ENCODE measurements around the gene ST8SIA6.
"Not testable (repeated sequence)": the region's sequence is repeated elsewhere in the genome, so short reads cannot be mapped to it uniquely, and the experiment has no call there.

Gene ST8SIA6

GRCh38 chr10:17438583-17438982 lies 15.8 kb downstream of the ST8SIA6 start:
- no peak overlapping the region for H3K4me3 ChIP-seq (ENCODE audit: low read depth, low read length)
- CTCF ChIA-PET, result interaction anchor here (1.1 to 1.4 kb wide), 4 partner anchors 9 to 148 kb away, joined by 3 read pairs; no protein-coding TSS in a partner anchor
- no peak for TF ChIP-seq CTCF (IDR thresholded peaks at IDR 0.05; ENCODE audit: insufficient read depth, low read length, missing control alignments)
- POLR2A ChIA-PET, result no interaction called here
- DNase-seq (ENCODE audit: low read depth, low spot score), result no peak

- H3K4me3 ChIP-seq (ENCODE audit: low read depth, low read length), result not testable (repeated sequence)
Observed at GRCh38 chr10:17436578-17436977, 17.8 kb downstream of the ST8SIA6 start.

GRCh38 chr10:17435953-17436352 lies 18.4 kb downstream of the ST8SIA6 start:
- TF ChIP-seq CTCF (IDR thresholded peaks at IDR 0.05; ENCODE audit: insufficient read depth, low read length, missing control alignments), result no peak
- CTCF ChIA-PET, result interaction anchor here (1.3 kb wide), 1 partner anchor 26 kb away, joined by 5 read pairs; no protein-coding TSS in a partner anchor
- POLR2A ChIA-PET, result no interaction called here
- H3K4me3 ChIP-seq (ENCODE audit: low read depth, low read length), result no peak overlapping the region
- DNase-seq (ENCODE audit: low read depth, low spot score), result no peak

More at GRCh38 chr10:17436578-17436977, 17.8 kb downstream of the ST8SIA6 start:
- POLR2A ChIA-PET; DNase-seq (ENCODE audit: low read depth, low spot score); CTCF ChIA-PET: not testable (repeated sequence)

- DNase-seq (ENCODE audit: low read depth, low spot score), result no peak
- H3K4me3 ChIP-seq (ENCODE audit: low read depth, low read length), result no peak overlapping the region
- CTCF ChIA-PET, result interaction anchor here (0.7 to 1.3 kb wide), 2 partner anchors 26 to 607 kb away, joined by 4 to 5 read pairs; no protein-coding TSS in a partner anchor
- TF ChIP-seq CTCF (IDR thresholded peaks at IDR 0.05; ENCODE audit: insufficient read depth, low read length, missing control alignments), result no peak
- POLR2A ChIA-PET, result no interaction called here
Observed at GRCh38 chr10:17435187-17435586, 19.2 kb downstream of the ST8SIA6 start.

GRCh38 chr10:17432723-17433122 lies 21.7 kb downstream of the ST8SIA6 start:
- CTCF ChIA-PET, result interaction anchor here (1.0 to 4.4 kb wide), 9 partner anchors 10 to 605 kb away, joined by 3 to 23 read pairs (median 5); no protein-coding TSS in a partner anchor
- no peak for DNase-seq (ENCODE audit: low read depth, low spot score)
- POLR2A ChIA-PET, result no interaction called here
- H3K4me3 ChIP-seq (ENCODE audit: low read depth, low read length), result no peak overlapping the region
- no peak for TF ChIP-seq CTCF (IDR thresholded peaks at IDR 0.05; ENCODE audit: insufficient read depth, low read length, missing control alignments)

GRCh38 chr10:17431871-17432311 lies 22.5 kb downstream of the ST8SIA6 start:
- H3K4me3 ChIP-seq (ENCODE audit: low read depth, low read length), result no peak overlapping the region
- ChIA-PET CTCF (interaction anchor here (0.6 to 4.4 kb wide), 19 partner anchors 11 to 615 kb away, joined by 3 to 23 read pairs (median 5); partner anchors contain the start of genes RSU1 and ST8SIA6), POLR2A (no interaction called here)
- DNase-seq (ENCODE audit: low read depth, low spot score), result no peak
- TF ChIP-seq CTCF (IDR thresholded peaks at IDR 0.05; ENCODE audit: insufficient read depth, low read length, missing control alignments), result no peak
